Measurements from ENCODE around the gene ENOX1. TPM values are rescaled to one million over a fixed set of nuclear protein-coding genes. Genes with fewer than 3 reads are reported as not detected.

ENOX1 gene
- total RNA-seq, 2 experiments from 2014 or later: 0.07 to 0.19 TPM

- CTCF ChIA-PET: interaction anchor here (1.0 kb wide), 1 partner anchor 20 kb away, joined by 3 read pairs; no protein-coding TSS in a partner anchor
- Mint-ChIP-seq H3K27me3 (peaks cover 4% of the 10 kb centered on the region), H3K4me3 (no peak overlapping the region), H3K9me3 (no peaks in the 10 kb centered on the region), H3K4me1 (no peaks in the 10 kb centered on the region), H3K27ac (no peak overlapping the region), H3K36me3 (ENCODE audit: low read depth) (no peaks in the 10 kb centered on the region)
- POLR2A ChIA-PET: no interaction called here
- DNase-seq: no peak
Observed at GRCh38 chr13:43448605-43449336, 338.0 kb downstream of the ENOX1 start.

GRCh38 chr13:43446126-43446525 is 340.6 kb downstream of the ENOX1 start:
- ChIA-PET POLR2A (interaction anchor here (0.6 kb wide), 1 partner anchor 116 kb away, joined by 3 read pairs; no protein-coding TSS in a partner anchor), CTCF (no interaction called here)
- H3K4me3 Mint-ChIP-seq: no peak overlapping the region
- H3K27ac Mint-ChIP-seq: no peak overlapping the region
- no peak for DNase-seq
- H3K27me3 Mint-ChIP-seq: peaks cover 6% of the 10 kb centered on the region
- no peaks in the 10 kb centered on the region for H3K36me3 Mint-ChIP-seq (ENCODE audit: low read depth)
- H3K9me3 Mint-ChIP-seq: no peaks in the 10 kb centered on the region
- no peaks in the 10 kb centered on the region for H3K4me1 Mint-ChIP-seq

GRCh38 chr13:43445668-43446067 is 341.1 kb downstream of the ENOX1 start:
- peaks cover 6% of the 10 kb centered on the region for H3K27me3 Mint-ChIP-seq
- no peaks in the 10 kb centered on the region for H3K4me1 Mint-ChIP-seq
- no peaks in the 10 kb centered on the region for H3K36me3 Mint-ChIP-seq (ENCODE audit: low read depth)
- H3K9me3 Mint-ChIP-seq: no peaks in the 10 kb centered on the region
- CTCF ChIA-PET: no interaction called here
- no peak overlapping the region for H3K4me3 Mint-ChIP-seq
- POLR2A ChIA-PET: interaction anchor here (0.6 kb wide), 1 partner anchor 115 kb away, joined by 3 read pairs; no protein-coding TSS in a partner anchor
- no peak overlapping the region for H3K27ac Mint-ChIP-seq
- no peak for DNase-seq

- POLR2A ChIA-PET: no interaction called here
- Mint-ChIP-seq H3K9me3 (no peaks in the 10 kb centered on the region), H3K27ac (no peak overlapping the region), H3K4me1 (no peaks in the 10 kb centered on the region), H3K27me3 (peaks cover 6% of the 10 kb centered on the region), H3K36me3 (ENCODE audit: low read depth) (no peaks in the 10 kb centered on the region), H3K4me3 (no peak overlapping the region)
- CTCF ChIA-PET: interaction anchor here (0.5 kb wide), 1 partner anchor 681 kb away, joined by 3 read pairs; no protein-coding TSS in a partner anchor
- DNase-seq: no peak
Observed at GRCh38 chr13:43444081-43444480, 342.7 kb downstream of the ENOX1 start.

- POLR2A ChIA-PET: no interaction called here
- no peak for DNase-seq
- CTCF ChIA-PET: no interaction called here
- Mint-ChIP-seq H3K36me3 (ENCODE audit: low read depth) (no peaks in the 10 kb centered on the region), H3K27ac (no peak overlapping the region), H3K27me3 (peaks cover 15% of the 10 kb centered on the region), H3K9me3 (no peaks in the 10 kb centered on the region), H3K4me1 (no peaks in the 10 kb centered on the region), H3K4me3 (no peak overlapping the region)
Observed at GRCh38 chr13:43441899-43442499, 344.8 kb downstream of the ENOX1 start.

GRCh38 chr13:43441464-43441863 is 345.3 kb downstream of the ENOX1 start:
- no peak overlapping the region for H3K27ac Mint-ChIP-seq
- H3K9me3 Mint-ChIP-seq: no peaks in the 10 kb centered on the region
- H3K27me3 Mint-ChIP-seq: peaks cover 15% of the 10 kb centered on the region
- H3K4me1 Mint-ChIP-seq: no peaks in the 10 kb centered on the region
- ChIA-PET POLR2A (no interaction called here), CTCF (no interaction called here)
- no peak overlapping the region for H3K4me3 Mint-ChIP-seq
- no peaks in the 10 kb centered on the region for H3K36me3 Mint-ChIP-seq (ENCODE audit: low read depth)
- DNase-seq: no peak

- H3K4me3 Mint-ChIP-seq: no peak overlapping the region
- CTCF ChIA-PET: interaction anchor here (0.7 to 0.9 kb wide), 2 partner anchors 103 to 523 kb away, joined by 3 to 6 read pairs; no protein-coding TSS in a partner anchor
- no peaks in the 10 kb centered on the region for H3K4me1 Mint-ChIP-seq
- no peaks in the 10 kb centered on the region for H3K36me3 Mint-ChIP-seq (ENCODE audit: low read depth)
- no peak for DNase-seq
- H3K27me3 Mint-ChIP-seq: peaks cover 13% of the 10 kb centered on the region
- POLR2A ChIA-PET: no interaction called here
- no peak overlapping the region for H3K27ac Mint-ChIP-seq
- no peaks in the 10 kb centered on the region for H3K9me3 Mint-ChIP-seq
Observed at GRCh38 chr13:43434191-43434590, 352.6 kb downstream of the ENOX1 start.

- Mint-ChIP-seq H3K4me1 (no peaks in the 10 kb centered on the region), H3K9me3 (no peaks in the 10 kb centered on the region), H3K27ac (no peak overlapping the region), H3K27me3 (peaks cover 12% of the 10 kb centered on the region), H3K36me3 (ENCODE audit: low read depth) (no peaks in the 10 kb centered on the region), H3K4me3 (no peak overlapping the region)
- DNase-seq: no peak
- POLR2A ChIA-PET: no interaction called here
- CTCF ChIA-PET: interaction anchor here (0.5 to 0.9 kb wide), 3 partner anchors 102 to 523 kb away, joined by 3 to 6 read pairs (median 3); no protein-coding TSS in a partner anchor
Observed at GRCh38 chr13:43433691-43434141, 353.1 kb downstream of the ENOX1 start.

GRCh38 chr13:43432958-43433357 is 353.8 kb downstream of the ENOX1 start:
- CTCF ChIA-PET: no interaction called here

GRCh38 chr13:43431841-43432240 is 354.9 kb downstream of the ENOX1 start:
- Mint-ChIP-seq H3K9me3 (no peaks in the 10 kb centered on the region), H3K27me3 (peaks cover 6% of the 10 kb centered on the region), H3K4me1 (no peaks in the 10 kb centered on the region), H3K4me3 (no peak overlapping the region), H3K36me3 (ENCODE audit: low read depth) (no peaks in the 10 kb centered on the region), H3K27ac (no peak overlapping the region)
- ChIA-PET POLR2A (no interaction called here), CTCF (no interaction called here)
- DNase-seq: no peak

More at GRCh38 chr13:43432958-43433357, 353.8 kb downstream of the ENOX1 start:
- H3K27ac Mint-ChIP-seq: no peak overlapping the region
- POLR2A ChIA-PET: no interaction called here
- H3K9me3 Mint-ChIP-seq: no peaks in the 10 kb centered on the region
- H3K4me3 Mint-ChIP-seq: no peak overlapping the region
- H3K27me3 Mint-ChIP-seq: peaks cover 7% of the 10 kb centered on the region
- no peaks in the 10 kb centered on the region for H3K4me1 Mint-ChIP-seq
- no peaks in the 10 kb centered on the region for H3K36me3 Mint-ChIP-seq (ENCODE audit: low read depth)
- no peak for DNase-seq

- CTCF ChIA-PET: no interaction called here
- H3K4me3 Mint-ChIP-seq: no peak overlapping the region
- POLR2A ChIA-PET: no interaction called here
- no peaks in the 10 kb centered on the region for H3K4me1 Mint-ChIP-seq
- peaks cover 6% of the 10 kb centered on the region for H3K27me3 Mint-ChIP-seq
- no peak overlapping the region for H3K27ac Mint-ChIP-seq
- no peaks in the 10 kb centered on the region for H3K9me3 Mint-ChIP-seq
- no peaks in the 10 kb centered on the region for H3K36me3 Mint-ChIP-seq (ENCODE audit: low read depth)
- DNase-seq: no peak
Observed at GRCh38 chr13:43431290-43431716, 355.5 kb downstream of the ENOX1 start.

GRCh38 chr13:43428545-43429296 is 358.1 kb downstream of the ENOX1 start:
- H3K4me3 Mint-ChIP-seq: no peak overlapping the region
- H3K27me3 Mint-ChIP-seq: peaks cover 6% of the 10 kb centered on the region
- POLR2A ChIA-PET: no interaction called here
- H3K36me3 Mint-ChIP-seq (ENCODE audit: low read depth): no peaks in the 10 kb centered on the region
- no peak overlapping the region for H3K27ac Mint-ChIP-seq
- H3K4me1 Mint-ChIP-seq: no peaks in the 10 kb centered on the region
- CTCF ChIA-PET: interaction anchor here (0.8 kb wide), 1 partner anchor 20 kb away, joined by 3 read pairs; no protein-coding TSS in a partner anchor
- no peaks in the 10 kb centered on the region for H3K9me3 Mint-ChIP-seq
- DNase-seq: no peak

GRCh38 chr13:43426355-43426754 is 360.4 kb downstream of the ENOX1 start:
- Mint-ChIP-seq H3K36me3 (ENCODE audit: low read depth) (no peaks in the 10 kb centered on the region), H3K27me3 (peaks cover 14% of the 10 kb centered on the region), H3K4me3 (no peak overlapping the region), H3K9me3 (no peaks in the 10 kb centered on the region), H3K4me1 (no peaks in the 10 kb centered on the region), H3K27ac (no peak overlapping the region)
- ChIA-PET POLR2A (no interaction called here), CTCF (no interaction called here)
- no peak for DNase-seq
